Stimulated activated CD4-positive, alpha-beta T cell treated with anti-CD3 and anti-CD28 coated beads, Interleukin-4, amount 100 ng/mL, for 24 hours (primary cell): ENCODE data around the gene DNAI2.
A peak's percentile ranks its signal among the peaks of the same experiment; 100 is the strongest.

ENCODE experiments used
- DNase-seq: peaks from one replicate; pipeline ENCODE4 v3.0.0-alpha.2; 2020

DNAI2 gene

DNA sequence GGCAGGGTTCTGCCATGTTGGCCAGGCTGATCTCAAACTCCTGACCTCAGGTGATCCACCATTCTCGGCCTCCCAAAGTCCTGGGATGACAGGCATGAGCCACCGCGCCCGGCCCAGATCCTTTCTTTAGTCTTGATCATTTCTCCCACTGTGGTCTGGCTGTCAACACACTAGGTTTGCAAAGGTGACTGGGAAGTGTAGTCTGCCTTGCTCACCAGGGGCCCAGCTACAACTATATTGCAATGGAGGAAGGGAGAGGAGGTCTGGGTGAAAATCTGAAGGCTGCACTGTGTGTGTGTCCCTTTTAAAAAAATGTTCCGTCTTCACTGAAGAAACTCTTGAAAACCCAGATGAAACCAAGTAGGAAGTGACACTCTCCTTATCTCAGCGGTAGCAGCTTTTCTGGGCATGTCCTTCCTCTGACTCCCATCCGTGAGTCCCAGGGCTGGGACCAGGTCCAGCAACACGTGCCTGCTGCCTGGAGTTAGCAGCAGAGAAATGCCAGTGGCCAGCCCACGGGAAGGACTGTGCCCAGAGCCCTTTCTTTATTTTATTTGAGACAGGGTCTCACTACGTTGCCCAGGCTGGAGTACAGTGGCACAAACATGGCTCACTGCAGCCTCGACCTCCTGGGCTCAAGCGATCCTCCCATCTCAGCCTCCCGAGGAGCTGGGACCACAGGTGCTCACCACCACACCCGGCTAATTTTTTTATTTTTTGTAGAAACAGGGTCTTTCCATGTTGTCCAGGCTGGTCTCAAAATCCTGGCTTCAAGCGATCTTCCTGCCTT, 34.1 kb downstream of the DNAI2 start:
- no peak for DNase-seq

DNA sequence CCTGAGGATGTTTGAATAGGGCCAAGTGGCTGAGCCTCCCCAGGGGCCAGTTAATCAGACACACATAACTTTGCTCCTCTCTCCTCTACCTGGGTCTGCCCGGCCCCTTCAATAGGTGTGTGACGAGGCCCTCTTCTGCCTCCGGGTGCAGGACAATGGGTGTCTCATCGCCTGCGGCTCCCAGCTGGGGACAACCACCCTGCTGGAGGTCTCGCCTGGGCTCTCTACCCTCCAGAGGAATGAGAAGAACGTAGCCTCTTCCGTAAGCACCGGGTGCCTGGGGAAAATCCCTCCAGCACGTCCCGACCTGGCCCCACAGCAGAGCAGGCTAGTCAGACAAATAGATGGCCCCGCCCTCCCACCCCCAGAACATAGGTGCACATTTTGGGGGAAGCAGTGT, 35.9 kb downstream of the DNAI2 start:
- DNase-seq, result no peak

- no peak for DNase-seq
Observed at GRCh38 chr17:74314877-74315276, 40.8 kb downstream of the DNAI2 start.

GRCh38 chr17:74316220-74316619, 42.2 kb downstream of the DNAI2 start:
- DNase-seq, result no peak

GRCh38 chr17:74317071-74317470, 43.0 kb downstream of the DNAI2 start:
- no peak for DNase-seq

- DNase-seq, result no peak
Observed at GRCh38 chr17:74318391-74318790, 44.4 kb downstream of the DNAI2 start.

GRCh38 chr17:74324521-74324920, 50.5 kb downstream of the DNAI2 start:
- DNase-seq, result no peak

DNA sequence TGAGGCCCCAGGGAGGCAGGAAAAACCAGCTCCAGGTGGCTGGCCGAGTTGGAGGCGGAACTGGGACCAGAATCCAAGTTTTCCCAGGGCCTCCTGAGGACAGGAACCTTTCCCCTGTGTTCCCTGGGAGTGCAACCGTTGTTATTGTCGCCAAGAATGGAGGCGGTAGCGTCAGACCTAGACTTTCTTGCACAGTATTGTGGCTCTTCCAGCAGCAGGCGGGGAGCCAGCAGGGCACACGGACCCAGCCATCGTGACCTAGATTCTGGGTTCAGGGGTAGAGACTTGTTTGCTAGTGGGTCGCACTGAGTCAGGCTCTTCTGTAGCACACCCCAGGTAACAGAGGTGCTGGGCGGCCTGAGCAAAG, 51.3 kb downstream of the DNAI2 start:
- DNase-seq, result no peak

DNA sequence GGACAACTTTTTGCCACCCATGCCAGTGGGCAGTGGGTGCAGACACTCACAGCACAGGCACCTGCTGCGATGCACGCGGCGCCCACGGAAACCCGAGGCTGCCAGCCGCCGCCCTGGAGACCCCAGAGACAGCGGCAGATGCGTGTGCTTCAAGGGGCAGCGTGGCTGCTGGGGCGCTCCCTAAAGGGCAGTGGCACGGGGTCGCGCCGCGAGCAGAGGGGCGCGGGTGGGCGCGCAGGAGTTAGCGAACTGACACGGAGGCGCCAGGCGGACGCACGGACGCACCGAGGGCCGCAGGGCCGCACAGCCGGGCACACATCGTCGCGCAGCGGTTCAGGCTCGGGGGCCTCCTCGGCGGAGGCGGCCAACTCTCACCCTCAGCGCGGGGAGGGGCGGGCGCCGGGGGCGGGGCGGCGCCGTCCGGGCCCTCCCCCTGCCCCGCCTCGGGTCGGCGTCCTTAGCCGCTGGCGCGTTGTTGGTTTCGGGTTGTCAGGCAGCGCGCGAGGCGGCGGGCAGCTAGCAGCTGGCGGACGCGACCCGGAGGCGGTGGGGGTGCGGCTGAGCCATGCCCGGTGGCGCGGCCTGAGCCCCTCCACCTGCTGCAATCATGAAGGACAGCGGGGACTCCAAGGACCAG, 51.8 kb downstream of the DNAI2 start, which contains the start of gene KIF19:
Gene KIF19 (plus strand): TSS at position 484 of the 637 bp plus-strand sequence. CDS start 124 bp downstream, at position 608.
- peak; percentile 43 for DNase-seq

GRCh38 chr17:74326506-74326905, 52.5 kb downstream of the DNAI2 start:
- no peak for DNase-seq

DNA sequence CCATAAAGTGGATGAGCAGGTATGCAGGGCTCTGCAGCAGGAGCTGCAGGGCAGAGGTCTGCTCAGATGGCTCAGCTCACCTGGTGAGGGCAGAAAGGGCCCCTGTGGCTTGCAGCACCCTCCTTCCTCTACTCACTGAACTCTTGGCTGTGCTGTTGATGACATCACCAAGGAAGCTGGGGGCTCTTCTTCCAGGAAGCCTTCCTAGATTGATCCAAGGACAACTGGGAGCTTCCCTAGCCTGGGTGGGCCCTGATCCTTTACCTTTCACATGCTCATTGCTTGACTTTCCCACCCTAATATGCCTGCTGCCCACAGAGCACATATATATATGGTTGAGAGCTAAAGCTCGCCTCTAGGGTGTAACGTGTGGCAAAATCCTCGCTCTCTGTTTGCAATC, 54.5 kb downstream of the DNAI2 start:
- DNase-seq, result no peak

GRCh38 chr17:74329378-74329777, 55.3 kb downstream of the DNAI2 start:
- DNase-seq, result no peak

DNA sequence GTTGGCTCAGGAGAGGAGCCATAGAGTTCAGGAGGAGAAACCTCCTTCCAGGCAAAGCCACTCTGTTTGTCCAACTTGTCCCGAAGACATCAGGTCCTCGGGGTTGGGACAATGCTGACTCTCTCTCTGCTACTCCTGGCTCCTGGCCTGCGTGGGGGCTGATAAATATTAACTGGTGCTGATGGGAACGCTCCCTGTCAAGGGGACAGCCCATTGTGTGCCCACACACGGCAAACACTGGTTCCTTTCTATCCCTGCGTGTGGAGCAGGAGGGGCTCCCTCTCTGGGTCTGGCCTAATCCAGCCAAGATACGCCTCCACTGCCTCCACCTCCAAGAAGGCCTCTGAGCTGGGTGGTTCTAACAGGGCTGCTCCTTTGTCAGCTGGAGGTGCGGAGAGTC, 56.4 kb downstream of the DNAI2 start:
- DNase-seq, result no peak

GRCh38 chr17:74332017-74332650, 58.1 kb downstream of the DNAI2 start:
- no peak for DNase-seq

DNA sequence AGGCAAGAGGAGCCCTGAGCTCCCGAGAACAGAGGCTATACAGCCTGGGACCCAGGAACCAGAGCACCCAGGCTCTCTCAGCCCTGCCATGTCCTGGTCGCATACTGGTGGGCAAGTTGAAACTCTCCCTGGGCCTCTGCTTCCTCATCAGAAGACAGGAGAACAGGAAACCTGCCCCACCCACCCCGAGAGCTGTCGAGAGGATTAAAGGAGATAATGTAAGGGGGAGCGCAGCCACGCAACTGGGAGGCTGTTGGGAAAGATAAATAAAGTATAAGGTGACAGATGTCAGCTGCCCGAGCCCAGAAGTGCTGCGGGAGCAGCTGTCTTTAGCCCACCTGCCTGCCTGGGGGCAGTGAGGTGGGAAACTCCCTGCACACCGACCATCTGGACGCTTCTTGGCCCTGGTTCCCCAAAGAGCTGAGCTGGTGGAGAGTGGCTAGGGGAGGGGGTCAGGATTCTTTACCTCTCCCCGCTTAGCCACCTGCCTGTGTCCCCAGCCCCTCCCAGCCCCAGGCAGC, 58.8 kb downstream of the DNAI2 start:
- no peak for DNase-seq

DNA sequence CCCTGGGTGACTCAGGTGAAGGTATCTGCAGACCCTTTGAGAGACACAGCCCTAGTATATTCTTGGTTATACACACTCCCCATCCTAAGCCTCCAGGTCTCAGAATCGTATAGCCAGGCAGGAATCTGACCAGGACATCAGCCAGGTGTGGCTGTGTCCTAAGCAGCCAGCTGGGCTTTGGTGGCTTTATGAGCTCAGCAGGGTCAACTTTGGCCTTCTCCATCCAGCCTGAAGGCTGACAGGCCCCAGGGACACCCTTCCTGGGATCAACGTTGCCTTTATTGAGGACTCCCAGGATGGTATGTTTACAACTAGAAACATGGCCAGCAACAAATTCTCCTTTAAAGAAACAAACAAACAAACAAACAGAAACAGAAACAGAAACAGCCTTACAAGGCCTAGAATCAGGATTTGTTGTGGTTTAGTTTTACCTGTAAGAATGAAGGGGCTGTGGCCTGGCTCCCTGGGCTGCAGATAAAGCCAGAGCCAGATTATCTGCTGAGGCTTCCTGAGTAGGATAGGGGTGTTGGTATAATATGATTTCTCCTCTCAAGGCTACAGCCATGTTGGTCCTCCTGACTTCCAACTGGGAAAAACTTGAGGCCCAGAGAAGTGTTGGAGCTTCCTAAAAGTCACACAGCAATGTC, 60.5 kb downstream of the DNAI2 start:
- no peak for DNase-seq

- DNase-seq, result no peak
Observed at GRCh38 chr17:74335529-74336062, 61.6 kb downstream of the DNAI2 start.

- no peak for DNase-seq
Observed at GRCh38 chr17:74336307-74336706, 62.3 kb downstream of the DNAI2 start.

- DNase-seq, result no peak
Observed at GRCh38 chr17:74337834-74338500, 63.9 kb downstream of the DNAI2 start.

- no peak for DNase-seq
Observed at GRCh38 chr17:74339537-74340195, 65.6 kb downstream of the DNAI2 start.

GRCh38 chr17:74340470-74341023, 66.5 kb downstream of the DNAI2 start:
- DNase-seq, result no peak

- no peak for DNase-seq
Observed at GRCh38 chr17:74342224-74342623, 68.2 kb downstream of the DNAI2 start.
